PC-9 (cell line): ENCODE measurements around the gene USP43.

Experiments
- CTCF ChIP-seq: fragments of 200-600 bp; sonication (generic); conservative IDR thresholded peaks from 2 replicates; pipeline ENCODE4 v1.6.1; 2017; ENCODE audit warnings: mixed run types, antibody characterized with exemption, mild to moderate bottlenecking, moderate library complexity
- EZH2 ChIP-seq: fragments of 200-600 bp; sonication (generic); IDR thresholded peaks from 2 replicates; pipeline ENCODE4 v1.8.0; 2017; ENCODE audit warnings: antibody characterized with exemption, low read depth

DNA sequence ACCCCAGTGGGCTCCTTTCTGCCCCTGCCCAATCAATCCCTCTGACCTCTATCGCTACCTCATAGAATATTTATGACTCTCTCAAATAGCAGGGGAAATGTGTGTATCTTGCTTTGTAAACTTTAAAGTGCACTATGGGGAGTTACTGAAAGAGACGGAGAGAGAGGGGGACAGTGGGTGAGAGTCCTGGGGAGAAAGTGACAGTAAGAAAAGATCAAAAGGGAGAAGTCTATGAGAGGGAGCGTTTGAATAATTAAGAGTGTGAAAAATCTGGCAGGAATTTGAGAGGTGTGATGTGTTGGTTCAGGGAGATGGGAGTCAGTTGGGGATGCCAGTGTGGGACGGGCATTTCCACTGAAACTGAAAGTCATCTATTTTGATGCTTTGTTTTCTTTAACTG, 32.6 kb downstream of the USP43 start:
- no peak for TF ChIP-seq CTCF
- no peak for TF ChIP-seq EZH2
